Measurements from ENCODE around the gene SAFB.

DNA sequence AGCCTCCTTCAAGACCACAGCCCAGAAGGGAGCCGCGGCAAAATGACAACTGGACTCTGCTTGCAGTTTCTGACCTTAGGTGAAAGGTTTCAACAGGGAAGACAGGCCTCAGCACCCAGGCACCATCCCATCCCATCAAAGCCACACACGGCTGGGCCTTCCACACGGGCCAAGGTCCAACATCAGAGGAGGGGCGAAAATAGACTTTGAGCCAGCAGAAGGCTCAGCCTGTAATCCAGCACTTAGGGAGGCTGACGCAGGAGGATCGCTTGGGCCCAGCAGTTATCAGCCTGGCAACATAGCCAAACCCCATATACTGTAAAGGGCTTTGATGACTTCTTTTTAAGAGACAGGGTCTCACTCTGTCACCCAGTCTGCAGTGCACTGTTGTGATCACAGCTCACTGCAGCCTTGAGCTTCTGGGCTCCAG lies 28.3 kb upstream of the SAFB start:
- TF ChIP-seq, protein P1, sequence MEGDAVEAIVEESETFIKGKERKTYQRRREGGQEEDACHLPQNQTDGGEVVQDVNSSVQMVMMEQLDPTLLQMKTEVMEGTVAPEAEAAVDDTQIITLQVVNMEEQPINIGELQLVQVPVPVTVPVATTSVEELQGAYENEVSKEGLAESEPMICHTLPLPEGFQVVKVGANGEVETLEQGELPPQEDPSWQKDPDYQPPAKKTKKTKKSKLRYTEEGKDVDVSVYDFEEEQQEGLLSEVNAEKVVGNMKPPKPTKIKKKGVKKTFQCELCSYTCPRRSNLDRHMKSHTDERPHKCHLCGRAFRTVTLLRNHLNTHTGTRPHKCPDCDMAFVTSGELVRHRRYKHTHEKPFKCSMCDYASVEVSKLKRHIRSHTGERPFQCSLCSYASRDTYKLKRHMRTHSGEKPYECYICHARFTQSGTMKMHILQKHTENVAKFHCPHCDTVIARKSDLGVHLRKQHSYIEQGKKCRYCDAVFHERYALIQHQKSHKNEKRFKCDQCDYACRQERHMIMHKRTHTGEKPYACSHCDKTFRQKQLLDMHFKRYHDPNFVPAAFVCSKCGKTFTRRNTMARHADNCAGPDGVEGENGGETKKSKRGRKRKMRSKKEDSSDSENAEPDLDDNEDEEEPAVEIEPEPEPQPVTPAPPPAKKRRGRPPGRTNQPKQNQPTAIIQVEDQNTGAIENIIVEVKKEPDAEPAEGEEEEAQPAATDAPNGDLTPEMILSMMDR (IDR thresholded peaks at IDR 0.05), result no peak
- no peak for TF ChIP-seq POLR2A (IDR thresholded peaks at IDR 0.05)

Data from ovary (tissue), 3 donors.